Fibroblast of villous mesenchyme (primary cell): ENCODE measurements around the gene SLC7A10. TPM values are rescaled to one million over a fixed set of nuclear protein-coding genes. Genes with fewer than 3 reads are reported as not detected.

Experiments
- DNase-seq: peaks from one replicate; pipeline ENCODE4 v3.0.0-alpha.2; 2010; ENCODE audit warnings: low read depth
- H3K4me3 ChIP-seq: 2 replicates; pipeline ENCODE4 v1.5.1; 2011; ENCODE audit warnings: low read depth, mild to moderate bottlenecking, low read length
- total RNA-seq: library from RNA; depleted of rRNA; stranded (reverse); fragments of >200 nt; gene quantifications from 2 replicates; pipeline ENCODE4 v1.2.3, GENCODE V29; 2012
- TF ChIP-seq, protein P1 (sequence below): IDR thresholded peaks from 2 replicates; pipeline ENCODE4 v1.5.1; 2012; ENCODE audit warnings: low read depth, mild to moderate bottlenecking, low read length; ENCODE audit not compliant: insufficient read depth

SLC7A10 gene
- total RNA-seq, 1 donor, result not detected

DNA sequence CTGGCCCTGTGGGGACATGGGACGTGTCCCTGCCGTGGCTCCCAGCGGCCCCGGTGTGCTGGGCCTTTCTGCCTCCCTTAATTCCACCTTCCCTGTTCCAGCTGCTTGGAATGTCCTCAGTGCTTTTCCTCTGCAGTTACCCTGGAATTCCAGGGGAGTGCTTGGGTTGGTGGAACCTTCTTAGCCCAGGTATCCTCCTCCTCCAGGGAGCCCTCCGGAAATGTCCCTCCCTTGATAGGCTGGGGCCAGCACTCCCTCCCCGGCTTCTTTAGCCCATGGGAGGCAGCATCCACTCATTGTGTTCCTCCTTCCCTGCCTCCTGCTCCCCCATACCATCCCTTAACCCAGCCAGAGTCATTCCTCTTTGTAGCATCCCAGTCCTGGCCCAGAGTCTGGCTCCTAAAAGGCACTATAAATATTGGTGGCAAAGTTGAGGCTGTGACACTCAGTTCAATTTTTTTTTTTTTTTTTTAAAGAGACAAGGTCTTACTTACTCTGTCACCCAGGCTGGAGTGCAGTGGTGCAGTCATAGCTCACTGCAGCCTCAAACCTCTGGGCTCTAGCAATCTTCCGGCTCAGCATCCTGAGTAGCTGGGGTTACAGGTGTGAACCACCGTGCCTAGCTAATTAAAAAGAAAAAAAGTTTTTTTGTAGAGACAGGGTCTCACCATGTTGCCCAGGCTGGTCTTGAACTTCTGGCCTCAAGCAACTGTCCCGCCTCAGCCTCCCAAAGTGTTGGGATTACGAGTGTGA lies 13.7 kb upstream of the SLC7A10 start:
- DNase-seq, result no peak
- TF ChIP-seq, protein P1, sequence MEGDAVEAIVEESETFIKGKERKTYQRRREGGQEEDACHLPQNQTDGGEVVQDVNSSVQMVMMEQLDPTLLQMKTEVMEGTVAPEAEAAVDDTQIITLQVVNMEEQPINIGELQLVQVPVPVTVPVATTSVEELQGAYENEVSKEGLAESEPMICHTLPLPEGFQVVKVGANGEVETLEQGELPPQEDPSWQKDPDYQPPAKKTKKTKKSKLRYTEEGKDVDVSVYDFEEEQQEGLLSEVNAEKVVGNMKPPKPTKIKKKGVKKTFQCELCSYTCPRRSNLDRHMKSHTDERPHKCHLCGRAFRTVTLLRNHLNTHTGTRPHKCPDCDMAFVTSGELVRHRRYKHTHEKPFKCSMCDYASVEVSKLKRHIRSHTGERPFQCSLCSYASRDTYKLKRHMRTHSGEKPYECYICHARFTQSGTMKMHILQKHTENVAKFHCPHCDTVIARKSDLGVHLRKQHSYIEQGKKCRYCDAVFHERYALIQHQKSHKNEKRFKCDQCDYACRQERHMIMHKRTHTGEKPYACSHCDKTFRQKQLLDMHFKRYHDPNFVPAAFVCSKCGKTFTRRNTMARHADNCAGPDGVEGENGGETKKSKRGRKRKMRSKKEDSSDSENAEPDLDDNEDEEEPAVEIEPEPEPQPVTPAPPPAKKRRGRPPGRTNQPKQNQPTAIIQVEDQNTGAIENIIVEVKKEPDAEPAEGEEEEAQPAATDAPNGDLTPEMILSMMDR, result no peak
- H3K4me3 ChIP-seq, result no peak overlapping the region

DNA sequence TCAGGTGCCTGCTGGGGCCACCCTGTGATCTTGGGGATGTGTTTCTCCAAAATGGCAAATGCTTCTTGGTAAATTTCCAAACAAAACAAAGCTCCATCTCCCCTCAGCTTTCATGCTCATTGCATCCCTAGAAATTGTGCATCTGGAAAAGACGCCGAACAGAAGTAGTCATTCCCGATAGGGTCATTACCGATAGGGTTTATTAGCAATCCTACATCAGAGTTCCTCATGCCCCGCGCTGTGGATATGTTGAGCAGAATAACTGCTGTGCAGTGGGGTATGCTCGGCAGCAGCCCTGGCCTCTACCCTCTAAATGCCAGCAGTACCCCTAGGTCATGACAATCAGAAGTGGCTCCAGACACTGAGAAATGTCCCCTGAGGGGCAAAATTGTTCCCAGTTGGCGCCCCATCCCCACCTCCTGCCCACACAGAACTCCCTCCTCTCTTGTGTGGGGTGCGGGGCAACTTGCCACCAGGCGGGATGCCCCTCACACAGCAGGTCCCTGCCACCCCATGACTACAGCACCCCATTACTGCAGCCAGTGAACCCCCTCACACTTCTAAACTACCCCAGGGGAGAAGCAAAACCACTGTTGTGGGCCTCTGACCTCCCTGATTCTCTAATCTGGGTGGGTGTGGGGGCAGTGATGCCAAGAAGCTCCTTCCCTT lies 13.0 kb upstream of the SLC7A10 start:
- no peak overlapping the region for H3K4me3 ChIP-seq
- no peak for DNase-seq
- TF ChIP-seq, protein P1, result no peak

DNA sequence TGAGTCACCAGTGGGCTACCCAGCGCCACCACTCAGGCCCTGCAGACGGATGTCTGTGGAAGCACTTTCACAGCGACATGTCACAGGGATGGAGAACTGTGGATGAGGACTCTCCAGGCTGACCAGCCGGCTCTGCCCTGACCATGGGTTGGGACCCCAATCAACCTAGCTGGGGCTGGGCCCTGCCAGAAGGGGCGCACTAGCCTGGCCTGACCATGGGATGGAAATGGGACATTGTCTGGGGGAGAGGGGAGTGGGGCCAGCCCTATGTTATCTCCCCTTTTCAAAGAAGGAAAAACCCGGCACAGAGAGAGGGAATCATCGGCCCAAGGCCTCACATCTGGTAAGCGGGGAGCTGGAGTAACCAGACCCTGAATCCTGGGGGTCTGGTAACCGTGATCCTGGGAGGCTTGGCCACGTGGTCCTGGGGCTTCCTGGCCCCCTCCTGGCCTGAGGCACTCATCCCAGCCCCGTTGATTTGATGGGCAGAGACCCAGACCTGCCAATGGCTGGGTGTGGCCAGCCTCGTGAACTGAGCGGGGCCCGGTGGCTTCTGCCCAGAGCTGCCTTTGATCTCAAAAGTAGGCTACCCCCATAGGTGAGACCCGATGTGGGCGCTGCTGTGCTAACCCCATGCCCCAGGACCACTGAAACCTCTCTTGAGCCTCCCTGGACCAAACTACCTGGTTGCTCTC lies 11.2 kb upstream of the SLC7A10 start:
- DNase-seq, result no peak
- TF ChIP-seq, protein P1, result no peak
- H3K4me3 ChIP-seq, result no peak overlapping the region

DNA sequence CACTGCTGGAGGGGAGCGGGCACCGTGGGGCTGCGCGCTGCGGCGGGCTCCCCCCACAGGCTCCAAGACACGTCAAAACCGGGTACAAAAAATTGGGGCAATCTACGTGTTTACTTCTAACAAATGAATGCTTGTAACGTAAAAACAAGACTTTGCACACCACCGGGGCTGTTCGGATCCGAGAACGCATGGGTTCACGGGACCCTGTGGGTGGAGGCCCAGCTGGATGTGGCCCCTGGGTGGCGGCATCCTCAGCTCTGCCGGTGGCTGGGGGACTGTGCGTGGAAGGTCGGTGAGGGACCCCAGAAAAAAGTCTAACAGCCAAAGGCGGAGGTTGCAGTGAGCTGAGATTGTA lies 10.3 kb upstream of the SLC7A10 start:
- H3K4me3 ChIP-seq, result no peak overlapping the region
- TF ChIP-seq, protein P1, result no peak
- no peak for DNase-seq

DNA sequence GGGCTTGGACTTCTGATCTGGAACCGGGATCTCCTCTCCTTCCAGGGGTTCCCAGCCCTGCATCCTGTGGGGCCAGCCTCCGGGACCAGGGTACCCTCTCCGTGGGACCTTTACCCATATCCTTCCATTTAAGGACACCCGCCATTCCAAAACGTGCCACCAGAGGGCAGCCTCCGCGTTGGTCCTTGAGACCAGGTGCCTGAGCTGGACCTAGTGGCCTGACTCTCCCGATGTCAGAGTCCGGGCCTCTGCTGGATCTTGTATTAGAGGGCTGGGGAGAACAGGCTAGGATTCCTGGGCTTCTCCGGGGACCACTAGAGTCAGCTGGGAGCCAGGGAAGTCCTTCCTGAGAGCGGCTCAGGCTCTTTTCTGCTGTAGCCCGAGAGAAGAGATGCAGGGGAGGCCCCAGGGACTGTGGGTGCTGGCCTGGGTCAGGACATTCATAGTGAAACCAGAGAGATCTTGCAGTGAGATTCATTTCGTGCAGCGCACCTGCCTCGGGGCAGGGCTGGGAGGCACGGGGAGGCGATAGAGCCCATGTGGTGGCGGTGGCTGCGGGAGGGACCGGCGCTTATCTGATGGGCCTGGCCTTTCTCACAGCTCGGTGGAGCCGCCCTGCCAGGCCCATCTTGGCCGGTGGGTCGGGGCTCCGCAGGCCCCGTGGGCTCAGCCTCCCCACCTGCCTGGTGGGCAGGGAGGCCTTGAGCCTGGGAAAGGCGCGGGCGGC lies 9.8 kb upstream of the SLC7A10 start:
- TF ChIP-seq, protein P1, result peak; percentile 87
- DNase-seq, result peak; percentile 71
- H3K4me3 ChIP-seq, result no peak overlapping the region

DNA sequence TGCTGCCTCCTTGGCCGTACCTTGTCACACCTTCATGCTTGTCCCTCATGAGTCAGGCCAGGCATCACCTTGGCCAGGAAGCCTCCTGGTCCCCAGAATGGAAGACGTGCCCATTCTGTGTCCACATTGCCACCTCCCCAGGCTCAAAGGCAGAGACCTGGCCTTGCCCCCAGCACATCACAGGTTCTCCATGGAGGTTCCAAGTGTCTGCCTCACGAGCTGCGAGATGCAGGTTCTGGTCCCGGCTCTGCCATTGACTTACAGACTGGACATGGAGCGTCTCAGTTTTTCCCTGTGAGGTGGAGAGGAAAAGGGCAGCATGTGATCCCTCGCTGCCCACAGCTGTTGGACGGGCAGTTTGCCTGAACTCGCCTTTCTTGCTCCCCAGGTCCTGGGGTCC lies 9.1 kb upstream of the SLC7A10 start:
- no peak overlapping the region for H3K4me3 ChIP-seq
- no peak for DNase-seq
- TF ChIP-seq, protein P1, result no peak
